ENCODE results near the gene BMAL2. TPM values are rescaled to one million over a fixed set of nuclear protein-coding genes. Genes with fewer than 3 reads are reported as not detected.

The BMAL2 gene
- polyA plus RNA-seq, 2 of the 4 experiments (the other 2 are of a cell fraction), result 13.5 to 23.1 TPM

DNA sequence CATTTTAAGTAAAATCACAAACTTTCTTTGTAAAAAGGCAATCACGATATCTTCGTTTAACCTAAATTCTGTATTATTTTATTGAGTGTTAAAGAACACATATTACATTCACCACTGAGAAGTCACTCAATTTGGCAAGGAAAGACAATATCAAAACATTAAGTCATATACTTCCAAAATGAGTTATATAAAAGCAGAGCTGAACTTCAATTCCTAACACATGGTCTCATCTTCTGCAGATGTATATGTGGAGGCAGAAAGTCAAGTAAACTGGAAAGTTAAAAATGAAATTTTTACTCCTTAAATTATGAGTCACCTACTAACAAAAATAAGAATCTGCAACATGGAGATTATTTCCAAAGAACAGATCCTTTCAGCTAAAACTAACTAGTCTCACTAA, 28.7 kb downstream of the BMAL2 start:
- no peak for DNase-seq (ENCODE audit: low read depth in 1 of 2, low spot score in 1 of 2)
- ATAC-seq, result no peak
- FAIRE-seq, result peak; percentile 87
- H3K27ac ChIP-seq, result no peak overlapping the region
- no peak overlapping the region for H3K4me2 ChIP-seq
- TF ChIP-seq TFCP2L1 (CRISPR knock-in tag; IDR thresholded peaks at IDR 0.05) (no peak), RARB (CRISPR knock-in tag; IDR thresholded peaks at IDR 0.05) (no peak), JUNB (IDR thresholded peaks at IDR 0.05) (no peak), SREBF2 (IDR thresholded peaks at IDR 0.05) (no peak), GATA3 (IDR thresholded peaks at IDR 0.05; ENCODE audit: borderline replicate concordance) (no peak), FOSL2 (IDR thresholded peaks at IDR 0.05) (no peak), FOSL2 (CRISPR knock-in tag; IDR thresholded peaks at IDR 0.05) (no peak; the same call in 1 of the 2 replicates), RCOR1 (IDR thresholded peaks at IDR 0.05; ENCODE audit: low read depth, low read length) (no peak), HOXB5 (CRISPR knock-in tag; IDR thresholded peaks at IDR 0.05) (no peak), EHMT2 (IDR thresholded peaks at IDR 0.05; ENCODE audit: low read depth) (no peak), RFX5 (IDR thresholded peaks at IDR 0.05) (no peak)
- TF ChIP-seq, protein P1, sequence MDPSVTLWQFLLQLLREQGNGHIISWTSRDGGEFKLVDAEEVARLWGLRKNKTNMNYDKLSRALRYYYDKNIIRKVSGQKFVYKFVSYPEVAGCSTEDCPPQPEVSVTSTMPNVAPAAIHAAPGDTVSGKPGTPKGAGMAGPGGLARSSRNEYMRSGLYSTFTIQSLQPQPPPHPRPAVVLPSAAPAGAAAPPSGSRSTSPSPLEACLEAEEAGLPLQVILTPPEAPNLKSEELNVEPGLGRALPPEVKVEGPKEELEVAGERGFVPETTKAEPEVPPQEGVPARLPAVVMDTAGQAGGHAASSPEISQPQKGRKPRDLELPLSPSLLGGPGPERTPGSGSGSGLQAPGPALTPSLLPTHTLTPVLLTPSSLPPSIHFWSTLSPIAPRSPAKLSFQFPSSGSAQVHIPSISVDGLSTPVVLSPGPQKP (IDR thresholded peaks at IDR 0.05; ENCODE audit: low read depth, low read length), result no peak
- TF ChIP-seq, protein P2, sequence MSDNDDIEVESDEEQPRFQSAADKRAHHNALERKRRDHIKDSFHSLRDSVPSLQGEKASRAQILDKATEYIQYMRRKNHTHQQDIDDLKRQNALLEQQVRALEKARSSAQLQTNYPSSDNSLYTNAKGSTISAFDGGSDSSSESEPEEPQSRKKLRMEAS (IDR thresholded peaks at IDR 0.05), result no peak
- TF ChIP-seq, protein P3, sequence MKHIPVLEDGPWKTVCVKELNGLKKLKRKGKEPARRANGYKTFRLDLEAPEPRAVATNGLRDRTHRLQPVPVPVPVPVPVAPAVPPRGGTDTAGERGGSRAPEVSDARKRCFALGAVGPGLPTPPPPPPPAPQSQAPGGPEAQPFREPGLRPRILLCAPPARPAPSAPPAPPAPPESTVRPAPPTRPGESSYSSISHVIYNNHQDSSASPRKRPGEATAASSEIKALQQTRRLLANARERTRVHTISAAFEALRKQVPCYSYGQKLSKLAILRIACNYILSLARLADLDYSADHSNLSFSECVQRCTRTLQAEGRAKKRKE (CRISPR knock-in tag; IDR thresholded peaks at IDR 0.05; ENCODE audit: low read depth), result no peak
- POLR2A ChIA-PET, result no interaction called here
- peaks cover 1% of the 10 kb centered on the region; the same call in 1 of the 3 replicates for H3K4me1 ChIP-seq
- 94% methylated on average over 2 of the region's 2 CpGs for WGBS (ENCODE audit: missing lambda C conversion rate)
- no peaks in the 10 kb centered on the region for H3K9me3 ChIP-seq
- H3K4me3 ChIP-seq, result no peak overlapping the region
- CTCF ChIA-PET, result interaction anchor here (1.1 to 1.5 kb wide), 2 partner anchors 21 to 23 kb away, joined by 4 read pairs; no protein-coding TSS in a partner anchor

DNA sequence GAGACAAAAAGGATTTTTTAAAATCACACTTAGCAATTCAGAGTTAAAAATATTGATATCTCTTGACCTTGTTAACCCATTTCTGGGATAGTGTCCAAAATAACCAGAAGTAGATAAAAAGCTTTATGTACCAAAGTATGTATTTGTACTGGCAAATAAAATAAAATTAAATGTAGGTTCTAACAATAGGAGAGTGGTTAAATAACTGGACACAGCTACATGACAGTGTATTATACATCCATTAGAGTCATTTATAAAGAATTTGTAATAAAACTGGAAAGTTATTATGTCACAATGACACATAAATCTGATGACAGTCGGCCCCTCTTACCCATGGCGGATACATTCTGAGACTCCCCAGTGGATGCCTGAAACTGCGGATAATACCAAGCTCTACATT, 34.0 kb downstream of the BMAL2 start:
- H3K4me1 ChIP-seq, result peaks cover 6% of the 10 kb centered on the region; the same call in 1 of the 3 replicates
- H3K27ac ChIP-seq, result no peak overlapping the region
- FAIRE-seq (no peak), ATAC-seq (no peak), DNase-seq (ENCODE audit: low read depth in 1 of 2, low spot score in 1 of 2) (no peak)
- TF ChIP-seq PHF8 (IDR thresholded peaks at IDR 0.05; ENCODE audit: borderline replicate concordance, low read depth) (no peak), HEYL (CRISPR knock-in tag; IDR thresholded peaks at IDR 0.05) (no peak), EHMT2 (IDR thresholded peaks at IDR 0.05; ENCODE audit: low read depth) (no peak), MAFK (IDR thresholded peaks at IDR 0.05; ENCODE audit: partially characterized antibody) (no peak), RNF2 (IDR thresholded peaks at IDR 0.05; ENCODE audit: borderline replicate concordance, low read depth) (no peak), RARB (CRISPR knock-in tag; IDR thresholded peaks at IDR 0.05) (no peak), JUN (IDR thresholded peaks at IDR 0.05) (no peak), CHD4 (IDR thresholded peaks at IDR 0.05; ENCODE audit: borderline replicate concordance) (no peak), TFCP2L1 (CRISPR knock-in tag; IDR thresholded peaks at IDR 0.05) (no peak), CBX2 (IDR thresholded peaks at IDR 0.05; ENCODE audit: borderline replicate concordance, low read depth) (no peak), ZNF302 (CRISPR knock-in tag; IDR thresholded peaks at IDR 0.05) (no peak), ZSCAN20 (CRISPR knock-in tag; IDR thresholded peaks at IDR 0.05) (no peak), POLR2A (IDR thresholded peaks at IDR 0.05; ENCODE audit: low read length) (no peak), SREBF2 (IDR thresholded peaks at IDR 0.05) (no peak), ZC3H11A (IDR thresholded peaks at IDR 0.05) (no peak), NFE2L2 (conservative IDR thresholded peaks at IDR 0.05; ENCODE audit: low read length) (no peak)
- TF ChIP-seq, protein P2 (IDR thresholded peaks at IDR 0.05), result no peak
- TF ChIP-seq, protein P4, sequence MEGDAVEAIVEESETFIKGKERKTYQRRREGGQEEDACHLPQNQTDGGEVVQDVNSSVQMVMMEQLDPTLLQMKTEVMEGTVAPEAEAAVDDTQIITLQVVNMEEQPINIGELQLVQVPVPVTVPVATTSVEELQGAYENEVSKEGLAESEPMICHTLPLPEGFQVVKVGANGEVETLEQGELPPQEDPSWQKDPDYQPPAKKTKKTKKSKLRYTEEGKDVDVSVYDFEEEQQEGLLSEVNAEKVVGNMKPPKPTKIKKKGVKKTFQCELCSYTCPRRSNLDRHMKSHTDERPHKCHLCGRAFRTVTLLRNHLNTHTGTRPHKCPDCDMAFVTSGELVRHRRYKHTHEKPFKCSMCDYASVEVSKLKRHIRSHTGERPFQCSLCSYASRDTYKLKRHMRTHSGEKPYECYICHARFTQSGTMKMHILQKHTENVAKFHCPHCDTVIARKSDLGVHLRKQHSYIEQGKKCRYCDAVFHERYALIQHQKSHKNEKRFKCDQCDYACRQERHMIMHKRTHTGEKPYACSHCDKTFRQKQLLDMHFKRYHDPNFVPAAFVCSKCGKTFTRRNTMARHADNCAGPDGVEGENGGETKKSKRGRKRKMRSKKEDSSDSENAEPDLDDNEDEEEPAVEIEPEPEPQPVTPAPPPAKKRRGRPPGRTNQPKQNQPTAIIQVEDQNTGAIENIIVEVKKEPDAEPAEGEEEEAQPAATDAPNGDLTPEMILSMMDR (IDR thresholded peaks at IDR 0.05), result no peak
- TF ChIP-seq, protein P5, sequence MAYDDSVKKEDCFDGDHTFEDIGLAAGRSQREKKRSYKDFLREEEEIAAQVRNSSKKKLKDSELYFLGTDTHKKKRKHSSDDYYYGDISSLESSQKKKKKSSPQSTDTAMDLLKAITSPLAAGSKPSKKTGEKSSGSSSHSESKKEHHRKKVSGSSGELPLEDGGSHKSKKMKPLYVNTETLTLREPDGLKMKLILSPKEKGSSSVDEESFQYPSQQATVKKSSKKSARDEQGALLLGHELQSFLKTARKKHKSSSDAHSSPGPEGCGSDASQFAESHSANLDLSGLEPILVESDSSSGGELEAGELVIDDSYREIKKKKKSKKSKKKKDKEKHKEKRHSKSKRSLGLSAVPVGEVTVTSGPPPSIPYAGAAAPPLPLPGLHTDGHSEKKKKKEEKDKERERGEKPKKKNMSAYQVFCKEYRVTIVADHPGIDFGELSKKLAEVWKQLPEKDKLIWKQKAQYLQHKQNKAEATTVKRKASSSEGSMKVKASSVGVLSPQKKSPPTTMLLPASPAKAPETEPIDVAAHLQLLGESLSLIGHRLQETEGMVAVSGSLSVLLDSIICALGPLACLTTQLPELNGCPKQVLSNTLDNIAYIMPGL (CRISPR knock-in tag; IDR thresholded peaks at IDR 0.05; ENCODE audit: borderline replicate concordance), result no peak
- TF ChIP-seq, protein P6, sequence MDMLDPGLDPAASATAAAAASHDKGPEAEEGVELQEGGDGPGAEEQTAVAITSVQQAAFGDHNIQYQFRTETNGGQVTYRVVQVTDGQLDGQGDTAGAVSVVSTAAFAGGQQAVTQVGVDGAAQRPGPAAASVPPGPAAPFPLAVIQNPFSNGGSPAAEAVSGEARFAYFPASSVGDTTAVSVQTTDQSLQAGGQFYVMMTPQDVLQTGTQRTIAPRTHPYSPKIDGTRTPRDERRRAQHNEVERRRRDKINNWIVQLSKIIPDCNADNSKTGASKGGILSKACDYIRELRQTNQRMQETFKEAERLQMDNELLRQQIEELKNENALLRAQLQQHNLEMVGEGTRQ (IDR thresholded peaks at IDR 0.05), result no peak
- 79% methylated on average over 3 of the region's 3 CpGs for WGBS (ENCODE audit: missing lambda C conversion rate)
- H3K9me3 ChIP-seq, result no peaks in the 10 kb centered on the region
- ChIA-PET CTCF (interaction anchor here (1.1 to 1.3 kb wide), 2 partner anchors 10 to 18 kb away, joined by 3 read pairs; no protein-coding TSS in a partner anchor), POLR2A (no interaction called here)
- H3K4me2 ChIP-seq, result 0 out of 3 replicates have a peak overlapping the region, but pooled peaks have one; percentile 0
- H3K4me3 ChIP-seq, result no peak overlapping the region
